Fibroblast of skin of abdomen (primary cell): ENCODE measurements around the gene PRR5.
"Not testable (repeated sequence)": the region's sequence is repeated elsewhere in the genome, so short reads cannot be mapped to it uniquely, and the experiment has no call there.

Source experiments
- DNase-seq: peaks from one replicate; pipeline ENCODE4 v3.0.0-alpha.2; 2013

The PRR5 gene

DNA sequence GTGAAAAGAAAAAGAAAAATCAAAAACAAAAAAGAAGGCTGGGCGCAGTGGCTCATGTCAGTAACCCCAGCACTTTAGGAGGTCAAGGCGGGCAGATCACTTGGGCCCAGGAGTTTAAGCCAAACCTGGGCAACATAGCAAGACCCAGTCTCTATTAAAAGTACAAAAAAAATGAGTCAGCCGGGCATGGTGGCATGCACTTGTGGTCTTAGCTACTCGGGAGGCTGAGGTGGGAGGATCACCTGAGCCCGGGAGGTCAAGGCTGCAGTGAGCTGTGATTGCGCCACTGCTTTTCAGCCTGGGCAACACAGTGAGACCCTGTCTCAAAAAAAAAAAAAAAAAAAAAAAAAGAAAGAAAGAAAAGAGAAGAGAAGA, 26.0 kb upstream of the PRR5 start:
- DNase-seq = not testable (repeated sequence)

DNA sequence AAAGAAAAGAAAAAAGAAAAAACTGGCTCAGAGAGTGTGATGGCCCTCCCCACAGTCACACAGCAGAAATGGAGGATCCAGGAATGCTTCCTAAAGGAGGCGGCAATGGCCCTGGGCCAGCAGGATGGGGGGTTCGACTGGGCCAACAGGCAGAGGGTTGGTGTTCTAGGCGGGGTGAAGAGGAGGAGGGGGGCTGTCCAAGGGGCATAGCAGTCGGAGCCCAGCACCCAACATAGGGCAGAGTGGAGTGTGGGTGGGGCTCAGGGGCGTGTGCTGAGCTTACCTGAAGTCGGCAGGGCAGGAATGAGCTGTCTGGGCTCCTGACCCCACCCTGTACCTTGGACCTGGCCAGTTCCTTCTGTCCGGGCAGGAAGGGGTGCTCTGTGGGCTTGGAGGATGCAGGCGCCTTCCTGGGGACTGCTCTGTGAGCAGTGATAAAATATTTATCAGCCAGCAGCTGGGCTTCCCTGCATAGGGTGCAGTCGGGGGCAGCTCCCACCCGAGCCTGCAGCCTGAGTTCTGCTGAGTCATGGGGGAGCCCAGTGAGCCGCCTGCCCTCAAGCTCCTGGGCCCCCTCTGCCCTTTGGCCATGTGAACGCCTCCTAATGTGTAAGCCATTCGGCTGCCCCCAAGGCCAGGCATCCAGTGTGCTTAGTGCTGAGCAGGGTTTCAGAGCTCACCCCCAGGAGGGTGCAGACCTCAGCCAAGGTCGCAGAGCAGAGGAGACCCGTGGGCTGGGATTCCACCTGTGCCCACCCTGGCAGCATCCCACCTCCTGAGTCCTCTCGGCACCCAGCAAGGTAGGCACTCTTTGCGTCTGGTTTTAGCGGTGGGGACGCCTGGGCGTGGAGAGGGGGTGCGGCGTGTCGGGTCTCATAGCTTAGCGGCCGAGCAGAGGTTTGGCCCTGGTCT, 25.3 kb upstream of the PRR5 start:
- no peak for DNase-seq

DNA sequence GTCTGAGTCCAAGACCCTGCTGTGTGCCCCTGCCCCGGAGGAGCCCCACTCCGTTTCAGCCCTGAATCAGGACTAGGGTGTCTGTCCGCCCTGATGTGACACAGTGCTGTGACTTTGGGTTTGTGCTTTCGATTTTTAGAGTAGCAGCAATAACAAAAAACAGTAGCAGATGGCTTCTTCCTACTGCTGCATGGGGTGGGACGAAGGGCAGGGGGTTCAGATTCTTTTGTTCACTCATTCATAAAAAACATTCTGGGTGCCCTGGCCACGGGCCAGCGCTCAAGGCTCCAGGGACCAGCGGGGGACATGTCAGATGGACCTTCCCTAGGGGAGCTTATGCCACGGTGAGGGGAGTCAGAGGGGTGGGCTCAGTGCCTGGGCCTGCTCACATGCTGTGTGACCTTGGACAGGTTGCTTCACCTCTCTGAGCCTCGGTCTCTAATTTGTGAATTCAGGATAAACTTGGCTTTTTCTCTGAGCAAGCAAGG, 24.6 kb upstream of the PRR5 start:
- no peak for DNase-seq

DNA sequence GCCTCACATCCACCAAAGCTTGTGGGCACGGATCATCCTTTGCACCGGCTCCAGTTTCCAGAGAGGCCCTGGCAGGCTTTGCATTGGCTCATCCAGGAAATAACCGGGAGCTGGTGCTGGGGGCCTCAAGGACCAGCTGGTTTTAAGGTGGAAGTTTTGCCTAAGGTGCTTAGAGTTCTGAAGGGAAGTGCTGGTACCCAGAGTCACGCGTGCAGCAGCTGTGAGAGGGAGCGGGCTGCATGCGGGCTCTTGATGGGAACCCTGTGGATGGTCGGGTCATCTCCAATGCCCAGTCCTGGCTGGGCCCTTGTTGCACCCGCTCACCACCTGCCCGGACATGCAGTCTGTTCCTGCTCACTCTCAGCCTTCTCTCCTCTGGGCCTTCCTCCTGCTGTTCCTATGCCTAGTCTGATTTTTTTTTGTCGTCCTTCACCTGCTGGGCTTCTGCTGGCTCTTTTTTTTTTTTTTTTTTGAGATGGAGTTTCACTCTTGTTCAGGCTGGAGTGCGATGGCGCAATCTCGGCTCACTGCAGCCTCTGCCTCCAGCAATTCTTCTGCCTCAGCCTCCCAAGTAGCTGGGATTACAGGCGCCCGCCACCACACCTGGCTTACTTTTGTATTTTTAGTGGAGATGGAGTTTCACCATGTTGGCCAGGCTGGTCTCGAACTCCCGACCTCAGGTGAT, 24.0 kb upstream of the PRR5 start:
- DNase-seq = no peak

DNA sequence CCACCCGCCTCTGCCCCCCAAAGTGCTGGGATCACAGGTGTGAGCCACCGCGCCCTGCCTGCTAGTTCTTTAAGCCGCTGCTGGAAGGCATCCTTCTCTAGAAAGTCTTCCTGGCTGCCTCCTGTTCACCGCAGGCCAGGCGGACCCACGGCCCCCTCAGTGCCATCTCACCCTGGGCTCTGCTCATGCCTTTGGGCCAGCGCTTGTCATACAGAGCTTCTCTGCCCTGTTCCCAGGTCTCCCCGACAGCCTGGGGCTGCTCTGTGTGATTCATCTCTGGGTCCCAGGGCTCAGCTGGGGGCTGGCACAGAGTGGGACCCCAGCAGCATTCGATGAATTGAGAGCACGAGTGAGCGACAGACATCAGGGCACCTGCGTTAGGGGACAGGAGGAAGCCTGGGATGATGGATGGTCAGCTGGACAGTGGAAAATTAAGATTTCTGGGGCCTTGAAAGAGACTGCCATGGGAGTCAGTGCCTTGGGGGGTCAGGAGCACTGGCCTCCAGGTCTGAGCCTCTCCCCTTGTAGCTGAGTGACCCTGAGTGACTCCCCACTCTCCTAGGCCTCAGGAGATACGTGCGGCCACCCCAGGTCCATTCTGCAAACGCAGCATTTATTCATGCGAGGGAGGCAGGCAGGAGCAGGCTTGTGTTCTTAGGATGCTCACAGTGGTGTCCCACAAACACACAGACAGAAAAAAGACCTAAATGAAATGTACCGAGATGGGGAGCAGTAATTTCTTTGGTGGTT, 23.3 kb upstream of the PRR5 start:
- no peak for DNase-seq

DNA sequence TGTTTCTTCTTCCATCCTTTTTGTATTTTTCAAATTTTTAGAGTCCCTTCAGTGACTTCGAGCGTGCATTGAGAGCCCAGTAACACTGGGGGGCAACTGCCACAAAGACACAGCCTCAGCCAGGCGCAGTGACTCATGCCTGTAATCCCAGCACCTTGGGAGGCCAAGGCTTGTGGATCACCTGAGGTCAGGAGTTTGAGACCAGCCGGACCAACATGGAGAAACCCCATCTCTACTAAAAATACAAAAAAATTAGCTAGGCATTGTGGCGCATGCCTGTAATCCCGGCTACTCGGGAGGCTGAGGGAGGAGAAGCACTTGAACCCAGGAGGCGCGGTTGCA, 22.7 kb upstream of the PRR5 start:
- not testable (repeated sequence) for DNase-seq

DNA sequence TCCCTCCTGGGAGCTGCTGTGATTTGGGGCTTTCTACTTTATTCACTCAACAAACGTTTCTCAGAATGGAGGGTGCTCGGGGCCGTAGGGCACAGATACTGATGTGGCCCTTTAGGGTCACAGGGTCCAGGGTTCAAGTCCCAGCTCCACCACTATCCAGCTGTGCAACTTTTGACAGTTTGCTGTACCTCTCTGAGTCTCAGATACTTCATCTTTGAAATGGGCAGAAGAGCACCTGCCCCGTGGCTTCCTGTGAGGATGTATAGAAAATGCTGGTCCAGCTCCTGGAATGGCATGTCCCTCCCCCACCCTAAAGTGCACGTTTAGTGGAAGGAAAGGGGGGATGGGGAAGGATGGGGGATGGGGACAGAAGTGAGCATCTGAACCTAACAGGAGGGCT, 21.9 kb upstream of the PRR5 start:
- DNase-seq = no peak

DNA sequence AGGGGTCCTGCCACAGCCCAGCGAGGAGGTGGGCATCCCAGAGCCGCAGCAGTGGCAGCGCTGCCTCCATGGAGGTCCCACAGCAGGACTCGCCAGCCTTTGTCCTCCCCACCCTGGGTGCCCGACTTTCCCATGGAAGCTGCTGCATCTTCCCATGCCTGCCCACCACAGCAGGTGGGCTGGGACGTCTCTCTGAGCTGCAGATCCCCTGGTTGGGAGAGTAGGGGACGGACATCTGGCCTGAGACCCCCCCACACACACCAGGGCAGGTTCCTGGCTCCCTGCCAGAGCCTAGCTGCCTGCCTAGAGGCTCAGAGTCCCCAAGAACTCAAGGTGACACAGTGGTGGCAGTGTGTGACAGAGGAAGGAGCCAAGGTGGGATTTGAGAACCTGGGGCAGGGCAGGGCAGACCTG, 21.5 kb upstream of the PRR5 start:
- DNase-seq = no peak

DNA sequence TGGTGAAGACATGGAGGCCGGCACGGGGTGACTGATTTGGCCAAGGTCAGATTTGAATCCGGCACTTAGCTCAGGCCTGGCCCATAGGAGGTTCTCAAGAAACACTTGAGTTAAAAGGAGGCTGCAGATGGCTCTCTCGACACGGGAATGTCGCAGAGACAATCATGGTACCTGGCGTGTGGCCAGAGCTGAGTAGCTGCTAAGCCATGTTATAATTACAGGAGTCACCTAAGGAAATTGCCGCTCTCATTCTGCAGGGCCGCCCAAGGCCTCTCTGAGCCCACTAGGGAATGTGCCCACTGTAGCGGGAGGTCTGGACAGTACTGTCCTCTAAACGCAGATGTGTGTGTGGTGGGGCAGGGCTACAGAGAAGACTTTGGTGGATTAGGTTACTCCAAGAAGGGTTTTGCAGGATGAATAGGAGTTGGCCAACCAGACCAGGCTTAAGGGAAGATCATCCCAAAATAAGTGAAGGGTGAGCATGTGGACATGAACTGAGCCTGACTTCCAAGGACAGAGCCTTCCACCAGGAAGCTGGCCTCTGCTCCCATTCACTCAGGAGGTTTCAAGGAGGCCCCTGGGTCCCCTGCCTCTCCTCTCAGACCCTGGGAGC, 19.3 kb upstream of the PRR5 start:
- DNase-seq = no peak

DNA sequence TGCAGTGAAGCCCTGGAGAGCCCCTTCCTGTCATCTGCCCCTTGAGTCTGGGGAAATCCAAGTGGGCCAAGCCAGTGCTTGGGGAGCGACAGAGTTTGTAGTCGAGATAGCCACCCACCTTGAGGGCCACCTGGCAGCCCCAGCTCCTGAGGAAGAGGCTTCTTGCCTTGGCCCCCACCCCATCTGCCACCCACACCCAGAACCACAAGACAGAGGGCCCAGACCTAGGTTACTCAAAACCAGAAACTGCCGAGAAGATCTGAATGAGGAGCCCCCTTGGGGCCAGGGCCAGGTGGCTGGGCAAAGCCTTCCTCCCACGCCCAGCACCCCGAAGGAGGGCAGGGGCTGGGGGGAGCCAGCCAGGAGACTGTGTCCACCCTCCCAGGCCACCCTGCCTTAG, 18.8 kb upstream of the PRR5 start:
- DNase-seq = no peak

DNA sequence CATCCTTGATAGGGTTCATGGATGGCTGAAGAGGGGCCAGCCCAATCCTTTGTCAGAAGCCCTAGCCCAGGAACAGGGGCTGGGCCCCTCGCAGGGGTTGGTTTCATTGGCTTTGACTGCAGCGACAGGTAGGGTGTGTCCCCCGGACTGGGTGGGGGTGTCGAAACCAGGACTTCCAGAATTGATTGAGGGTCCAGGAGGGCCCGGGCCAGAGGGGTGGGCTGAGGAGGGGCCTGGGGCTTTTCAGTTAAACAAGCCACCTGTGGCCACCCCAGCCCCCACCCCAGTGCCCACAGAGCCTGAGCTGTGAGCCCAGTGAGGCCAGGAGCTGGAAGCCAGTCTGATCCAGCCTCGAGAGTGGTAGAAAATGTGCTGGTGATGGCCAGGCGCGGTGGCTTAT, 18.1 kb upstream of the PRR5 start:
- DNase-seq = no peak

DNA sequence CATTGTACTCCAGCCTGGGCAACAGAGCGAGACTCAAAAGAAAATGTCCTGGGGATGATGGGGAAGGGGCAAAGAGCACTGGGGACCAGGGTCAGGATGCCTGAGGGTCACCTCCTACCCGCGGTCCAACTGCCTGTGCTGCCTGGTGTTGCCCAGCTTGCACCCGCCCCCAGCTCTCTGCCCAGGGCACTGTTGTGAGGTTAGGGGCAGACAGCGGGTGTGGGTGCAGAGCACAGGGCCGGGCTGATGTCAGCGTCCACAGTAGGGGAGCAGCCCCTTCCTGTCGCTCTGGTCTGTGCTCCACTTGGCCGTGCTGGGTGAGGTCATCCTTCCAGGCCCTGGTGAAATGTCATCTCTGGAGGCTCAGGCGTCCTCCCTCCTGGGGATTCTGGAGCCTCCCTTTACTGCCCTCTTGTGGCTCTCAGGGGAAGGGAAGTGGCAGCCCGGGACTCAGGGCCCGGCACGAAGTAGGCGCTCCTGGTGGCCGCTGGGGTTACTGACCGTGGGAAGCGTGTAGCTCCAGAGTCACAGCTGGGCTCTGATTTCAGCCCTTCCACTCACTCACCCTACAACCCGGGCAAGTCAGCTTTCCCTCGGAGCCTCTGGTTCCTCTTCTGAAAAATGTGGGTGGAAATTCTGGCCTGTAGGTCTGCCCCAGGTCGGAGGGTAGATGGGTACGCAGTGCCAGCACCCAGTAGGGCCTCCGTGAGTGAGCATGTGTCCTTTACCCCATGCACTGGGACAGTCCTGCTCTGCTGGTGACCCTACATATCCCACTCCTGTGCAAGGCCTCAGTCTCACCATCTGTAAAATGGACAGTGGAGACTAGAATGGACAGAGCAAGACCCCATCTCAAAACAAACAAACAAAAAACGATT, 17.3 kb upstream of the PRR5 start:
- peak; percentile 87 for DNase-seq

DNA sequence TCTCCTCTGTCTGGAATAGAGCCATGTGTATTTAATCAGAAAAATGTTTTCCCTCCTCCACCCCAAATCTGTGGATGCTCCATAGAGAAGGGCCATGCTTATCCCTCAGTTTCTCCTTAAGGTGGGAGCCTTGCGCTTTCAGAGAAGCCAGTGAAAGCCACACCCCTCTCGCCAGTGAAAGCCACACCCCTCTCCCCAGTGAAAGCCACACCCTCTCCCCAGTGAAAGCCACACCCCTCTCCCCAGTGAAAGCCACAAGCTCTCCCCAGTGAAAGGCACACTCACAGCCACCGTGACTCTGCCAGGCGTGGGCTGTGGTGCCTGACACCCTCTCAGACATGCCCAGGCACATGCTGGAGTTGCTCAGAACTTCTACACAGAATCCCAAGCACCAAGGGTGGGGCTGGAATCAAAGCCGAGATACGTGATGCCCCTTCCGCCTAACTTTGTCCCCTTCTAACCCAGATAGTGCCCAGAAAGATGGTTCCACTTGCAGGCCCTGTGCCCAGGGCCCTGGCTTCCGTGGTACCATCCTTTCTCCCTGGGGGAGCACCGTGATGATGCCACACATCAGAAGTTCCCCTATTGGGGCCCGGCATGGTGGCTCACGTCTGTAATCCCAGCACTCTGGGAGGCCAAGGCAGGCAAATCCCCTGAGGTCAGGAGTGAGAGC, 16.5 kb upstream of the PRR5 start:
- peak; percentile 53 for DNase-seq

DNA sequence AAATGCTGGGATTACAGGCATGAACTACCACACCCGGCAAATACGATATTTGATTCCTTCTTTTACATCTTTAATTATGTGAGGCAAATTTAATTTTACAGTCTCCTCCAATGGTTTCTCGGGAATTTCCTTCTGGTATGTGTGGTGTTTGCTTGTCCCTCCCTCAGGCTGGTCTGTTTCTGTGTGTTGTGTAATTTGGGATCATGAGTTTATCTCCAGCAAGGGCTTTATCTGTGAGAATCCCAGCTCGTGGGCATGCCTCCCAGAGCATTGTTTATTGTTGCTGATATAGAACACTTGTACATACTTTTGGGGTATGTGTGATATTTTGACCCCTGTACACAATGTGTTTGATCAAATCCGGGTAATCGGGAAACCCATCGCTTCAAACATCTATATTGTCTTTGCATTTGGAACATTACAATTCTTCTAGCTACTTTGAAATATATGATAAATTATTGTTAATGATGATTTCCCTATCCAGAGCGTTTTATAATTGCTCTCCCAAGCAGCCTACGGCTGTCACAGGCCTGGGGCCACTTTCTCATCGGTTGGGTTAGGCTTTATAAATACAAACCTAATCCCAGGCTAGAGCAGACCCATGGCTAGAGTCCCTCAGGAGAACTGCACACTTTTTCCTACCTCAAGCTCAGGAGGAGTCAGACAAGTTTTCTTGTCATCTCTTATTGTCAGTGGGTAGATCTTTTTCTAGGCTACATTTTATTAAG, 15.0 kb upstream of the PRR5 start:
- DNase-seq = peak; percentile 18

DNA sequence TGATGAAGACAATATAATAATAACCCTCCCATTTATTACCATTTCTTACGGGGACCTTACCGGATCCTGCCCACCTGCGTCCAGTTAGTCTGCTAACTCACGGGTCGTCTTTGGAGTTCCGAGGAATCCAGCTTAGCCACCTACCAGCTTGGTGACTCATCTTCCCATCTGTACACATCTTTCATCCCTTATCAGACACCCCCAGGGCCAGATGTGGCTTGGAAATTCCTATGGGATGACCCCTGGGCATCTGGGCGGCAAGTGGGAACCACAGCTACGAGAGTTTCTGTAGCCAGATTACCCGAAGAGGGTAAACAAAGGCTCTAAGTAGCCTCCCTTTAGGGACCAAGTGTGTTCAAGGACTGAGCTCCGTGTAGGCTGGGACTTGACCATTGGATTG, 12.8 kb upstream of the PRR5 start:
- DNase-seq = no peak

DNA sequence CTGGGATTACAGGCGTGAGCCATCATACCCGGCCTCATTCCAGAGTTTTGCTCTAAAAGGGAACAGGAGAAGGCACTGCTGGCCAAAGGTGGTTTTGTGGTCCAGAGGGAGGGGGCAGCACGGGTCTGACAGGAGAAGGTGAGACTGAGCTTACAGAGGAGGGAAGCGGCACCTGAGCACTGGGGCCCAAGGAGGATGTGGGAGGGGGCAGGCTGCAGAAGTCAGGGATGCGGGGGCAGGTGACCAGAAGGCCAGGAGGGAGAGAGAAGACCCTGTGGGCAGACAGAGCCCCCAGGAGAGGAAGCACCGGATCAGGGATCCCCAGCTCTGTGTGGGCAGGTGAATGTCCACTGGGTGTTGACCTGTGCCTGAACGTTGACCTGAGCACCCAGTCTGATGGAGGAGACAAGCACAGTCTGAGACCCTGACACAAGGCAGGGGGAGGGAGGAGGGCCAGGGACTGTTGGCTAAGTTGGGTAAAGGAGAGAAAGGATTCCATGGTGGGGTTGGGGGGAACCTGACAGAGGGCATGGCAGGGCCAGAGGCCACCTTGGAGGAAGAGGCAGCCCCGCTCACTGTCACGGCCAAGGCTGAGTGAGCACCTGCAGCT, 12.0 kb upstream of the PRR5 start:
- no peak for DNase-seq

DNA sequence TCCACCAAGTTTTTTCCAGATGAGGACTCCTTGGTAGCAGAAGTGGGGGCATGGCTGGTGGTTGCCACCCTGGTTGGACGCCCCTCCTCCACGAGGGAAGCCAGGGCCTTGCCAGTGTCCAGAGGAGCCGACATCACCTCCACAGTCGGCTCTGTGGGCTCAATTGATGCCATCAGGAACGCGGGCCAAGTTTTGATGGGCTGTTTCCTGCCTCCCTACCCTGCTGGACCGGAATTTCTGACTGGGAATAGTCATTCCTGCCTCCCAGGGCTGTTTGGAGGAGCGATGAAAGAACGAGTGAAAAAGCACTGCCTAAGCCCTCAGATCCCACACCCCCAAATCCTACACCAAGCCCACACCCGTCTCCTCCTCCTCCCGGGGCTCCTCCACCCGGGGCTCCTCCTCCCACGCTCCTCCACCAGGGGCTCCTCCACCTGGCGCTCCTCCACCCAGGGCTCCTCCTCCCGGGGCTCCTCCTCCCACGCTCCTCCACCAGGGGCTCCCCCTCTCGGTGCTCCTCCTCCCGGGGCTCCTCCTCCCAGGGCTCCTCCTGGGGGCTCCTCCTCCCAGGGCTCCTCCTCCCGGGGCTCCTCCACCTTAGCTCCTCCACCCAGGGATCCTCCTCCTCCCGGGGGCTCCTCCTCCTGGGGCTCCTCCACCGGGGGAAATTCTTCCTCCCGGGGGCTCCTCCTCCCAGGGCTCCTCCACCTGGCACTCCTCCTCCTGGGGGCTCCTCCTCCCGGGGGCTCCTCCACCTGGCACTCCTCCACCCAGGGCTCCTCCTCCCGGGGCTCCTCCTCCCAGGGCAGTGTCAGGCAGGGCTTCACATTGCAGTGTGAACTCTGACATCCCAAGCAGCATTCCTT, 10.0 kb upstream of the PRR5 start:
- no peak for DNase-seq

DNA sequence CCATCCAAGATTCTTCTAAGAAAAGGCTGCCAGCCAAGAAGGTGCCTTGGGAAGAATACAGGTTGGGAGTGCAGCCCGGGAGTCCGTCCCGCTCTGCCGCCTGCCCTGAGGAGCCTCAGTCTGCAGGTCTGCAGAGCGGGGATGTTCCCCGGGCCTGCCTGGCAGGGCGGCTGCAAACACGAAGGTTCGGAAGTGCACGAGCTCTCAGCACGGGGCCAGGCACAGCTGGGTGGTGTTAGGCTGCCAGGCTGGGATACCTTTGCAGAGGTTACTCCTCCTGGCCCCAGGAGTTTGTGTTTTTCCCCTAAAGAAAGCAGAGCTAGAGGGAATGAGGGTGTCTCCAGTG, 9.4 kb upstream of the PRR5 start:
- DNase-seq = no peak

DNA sequence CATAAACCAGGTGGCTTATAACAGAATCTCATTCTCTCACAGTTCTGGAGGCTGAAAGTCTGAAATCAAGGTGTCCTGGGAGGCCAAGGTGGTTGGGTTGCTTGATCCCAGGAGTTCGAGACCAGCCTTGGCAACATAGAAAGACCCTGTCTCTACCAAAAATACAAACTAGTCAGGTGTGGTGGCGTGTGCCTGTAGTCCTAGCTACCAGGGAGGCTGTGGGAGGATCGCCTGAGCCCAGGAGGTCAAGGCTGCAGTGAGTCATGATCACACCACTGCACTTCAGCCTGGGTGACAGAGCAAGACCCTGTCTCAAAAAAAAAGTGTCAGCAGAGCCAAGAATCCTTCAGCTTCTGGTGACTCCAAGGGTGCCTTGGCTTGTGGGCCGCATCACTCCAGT, 8.9 kb upstream of the PRR5 start:
- no peak for DNase-seq
